ENCODE results near the gene KLK12. TPM values are rescaled to one million over a fixed set of nuclear protein-coding genes. Genes with fewer than 3 reads are reported as not detected.

KLK12 gene
- total RNA-seq, 1 donor from 2014 or later, result not detected

DNA sequence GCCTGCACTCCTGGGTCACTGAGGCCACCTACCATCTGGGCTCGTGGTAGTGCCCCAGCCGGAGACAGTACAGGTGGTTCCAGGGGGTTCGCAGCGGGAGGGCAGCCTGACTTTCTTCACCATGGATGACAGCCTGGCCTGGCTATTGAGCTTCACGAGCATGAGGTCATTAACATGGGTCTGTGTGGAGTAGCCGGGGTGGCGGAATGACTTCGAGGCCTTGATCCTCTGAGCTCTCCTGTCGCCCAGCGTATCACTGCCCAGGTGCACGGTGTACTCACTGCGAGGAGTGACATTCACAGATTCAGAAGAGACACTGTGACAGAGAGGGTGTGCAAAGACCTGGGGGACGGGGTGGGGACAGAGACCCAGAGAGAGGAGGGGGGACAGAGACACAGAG, 54.6 kb downstream of the KLK12 start:
- Mint-ChIP-seq H3K27ac (no peak overlapping the region), H3K36me3 (ENCODE audit: low read depth) (no peaks in the 10 kb centered on the region), H3K9me3 (no peaks in the 10 kb centered on the region), H3K4me3 (no peak overlapping the region), H3K4me1 (no peaks in the 10 kb centered on the region), H3K27me3 (peaks cover 34% of the 10 kb centered on the region)
- TF ChIP-seq, protein P1, sequence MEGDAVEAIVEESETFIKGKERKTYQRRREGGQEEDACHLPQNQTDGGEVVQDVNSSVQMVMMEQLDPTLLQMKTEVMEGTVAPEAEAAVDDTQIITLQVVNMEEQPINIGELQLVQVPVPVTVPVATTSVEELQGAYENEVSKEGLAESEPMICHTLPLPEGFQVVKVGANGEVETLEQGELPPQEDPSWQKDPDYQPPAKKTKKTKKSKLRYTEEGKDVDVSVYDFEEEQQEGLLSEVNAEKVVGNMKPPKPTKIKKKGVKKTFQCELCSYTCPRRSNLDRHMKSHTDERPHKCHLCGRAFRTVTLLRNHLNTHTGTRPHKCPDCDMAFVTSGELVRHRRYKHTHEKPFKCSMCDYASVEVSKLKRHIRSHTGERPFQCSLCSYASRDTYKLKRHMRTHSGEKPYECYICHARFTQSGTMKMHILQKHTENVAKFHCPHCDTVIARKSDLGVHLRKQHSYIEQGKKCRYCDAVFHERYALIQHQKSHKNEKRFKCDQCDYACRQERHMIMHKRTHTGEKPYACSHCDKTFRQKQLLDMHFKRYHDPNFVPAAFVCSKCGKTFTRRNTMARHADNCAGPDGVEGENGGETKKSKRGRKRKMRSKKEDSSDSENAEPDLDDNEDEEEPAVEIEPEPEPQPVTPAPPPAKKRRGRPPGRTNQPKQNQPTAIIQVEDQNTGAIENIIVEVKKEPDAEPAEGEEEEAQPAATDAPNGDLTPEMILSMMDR (IDR thresholded peaks at IDR 0.05), result no peak
- ATAC-seq (ENCODE audit: low read depth) (no peak), DNase-seq (no peak)
- POLR2A ChIA-PET, result no interaction called here
- intact Hi-C loops (cut with micrococcal nuclease), result no loop called here
- CTCF ChIA-PET, result no interaction called here

GRCh38 chr19:50979758-50980157, 55.0 kb downstream of the KLK12 start:
- Mint-ChIP-seq H3K27me3 (peaks cover 30% of the 10 kb centered on the region), H3K4me1 (no peaks in the 10 kb centered on the region), H3K4me3 (no peak overlapping the region), H3K9me3 (no peaks in the 10 kb centered on the region), H3K27ac (no peak overlapping the region), H3K36me3 (ENCODE audit: low read depth) (no peaks in the 10 kb centered on the region)
- DNase-seq (no peak), ATAC-seq (ENCODE audit: low read depth) (no peak)
- CTCF ChIA-PET, result no interaction called here
- TF ChIP-seq, protein P1 (IDR thresholded peaks at IDR 0.05), result no peak
- POLR2A ChIA-PET, result no interaction called here
- intact Hi-C loops (cut with micrococcal nuclease), result no loop called here

Other genes starting within 250 kb of the KLK12 start
- gene ACP4, start 244.6 kb downstream of the KLK12 start, total RNA-seq, result not detected in 2 replicates
- 10.0 and 13.0 TPM in 2 replicates for gene KLK1, start 211.2 kb downstream of the KLK12 start, total RNA-seq
- not detected in 2 replicates for gene KLK15, start 201.4 kb downstream of the KLK12 start, total RNA-seq
- not detected in 2 replicates for gene KLK3, start 180.1 kb downstream of the KLK12 start, total RNA-seq
- 0.69 and 1.8 TPM in 2 replicates for gene KLK2, start 161.6 kb downstream of the KLK12 start, total RNA-seq
- gene KLK4, start 123.6 kb downstream of the KLK12 start, total RNA-seq, result 0.32 and 0.75 TPM in 2 replicates
- not detected in 2 replicates for gene KLK5, start 82.0 kb downstream of the KLK12 start, total RNA-seq
- gene KLK6, start 65.4 kb downstream of the KLK12 start, total RNA-seq, result not detected in 2 replicates
- not detected in 2 replicates for gene KLK7, start 51.1 kb downstream of the KLK12 start, total RNA-seq
- not detected in 2 replicates for gene KLK8, start 33.4 kb downstream of the KLK12 start, total RNA-seq
- gene KLK10, start 15.3 kb downstream of the KLK12 start, total RNA-seq, result not detected in 2 replicates
- gene KLK11, start 8.4 kb downstream of the KLK12 start, total RNA-seq, result not detected in 2 replicates
- not detected in 2 replicates for gene KLK13, start 30.1 kb upstream of the KLK12 start, total RNA-seq
- 0.76 and 0.82 TPM in 2 replicates for gene KLK14, start 47.9 kb upstream of the KLK12 start, total RNA-seq
- 7.8 and 8.9 TPM in 2 replicates for gene CTU1, start 73.4 kb upstream of the KLK12 start, total RNA-seq
- gene SIGLEC9, start 89.9 kb upstream of the KLK12 start, total RNA-seq, result 0.29 TPM in 1 of 2 replicates, not detected in the other
- not detected in 2 replicates for gene SIGLEC7, start 107.3 kb upstream of the KLK12 start, total RNA-seq
- not detected in 2 replicates for gene CD33, start 190.1 kb upstream of the KLK12 start, total RNA-seq
- not detected in 2 replicates for gene SIGLECL1, start 216.1 kb upstream of the KLK12 start, total RNA-seq